Measurements from ENCODE around the gene TMEM131.
"Not testable (repeated sequence)": the region's sequence is repeated elsewhere in the genome, so short reads cannot be mapped to it uniquely, and the experiment has no call there.

- not testable (repeated sequence) for TF ChIP-seq CTCF (IDR thresholded peaks at IDR 0.05; ENCODE audit: low read depth, low read length); EZH2phosphoT487 (IDR thresholded peaks at IDR 0.05; ENCODE audit: low read depth)
These were observed 49.0 kb upstream of the TMEM131 start for GRCh38 chr2:98044730-98045129.

Measured in OCI-LY3 (cell line).